Thoracic aorta (tissue), 2 donors: ENCODE measurements around the gene VWA1. TPM values are rescaled to one million over a fixed set of nuclear protein-coding genes. Genes with fewer than 3 reads are reported as not detected.
"Not testable (repeated sequence)": the region's sequence is repeated elsewhere in the genome, so short reads cannot be mapped to it uniquely, and the experiment has no call there.

Experiments
- ATAC-seq: fragments of 150-250 bp; one replicate; pipeline ENCODE4 v1.8.0; 2017; ENCODE audit warnings: low read depth; ENCODE audit not compliant: insufficient number of reproducible peaks, low FRiP score
- DNase-seq: peaks from one replicate; pipeline ENCODE4 v3.0.0-alpha.2; 2020; ENCODE audit warnings: low spot score
- H3K27ac ChIP-seq, 2 donors: fragments of 200-600 bp; sonication (generic); 1 replicate in 1 of 2; 2 replicates in 1 of 2; pipeline ENCODE4 v1.5.1; 2016; ENCODE audit warnings: mild to moderate bottlenecking in 2 of 2, moderate library complexity in 2 of 2
- H3K27me3 ChIP-seq: fragments of 200-600 bp; sonication (generic); replicated peaks from 2 replicates; pipeline ENCODE4 v1.6.0; 2016; ENCODE audit warnings: mild to moderate bottlenecking; ENCODE audit not compliant: insufficient read depth
- H3K36me3 ChIP-seq: fragments of 200-600 bp; sonication (generic); one replicate; pipeline ENCODE4 v1.5.1; 2016
- H3K4me1 ChIP-seq, 2 donors: fragments of 200-600 bp; sonication (generic); 1 replicate in 1 of 2; 2 replicates in 1 of 2; pipeline versions ENCODE4 v1.5.1 to v1.6.0; 2016; ENCODE audit warnings: low read depth in 2 of 2, mild to moderate bottlenecking in 1 of 2; ENCODE audit not compliant: control insufficient read depth in 1 of 2
- H3K4me3 ChIP-seq: fragments of 200-600 bp; sonication (generic); 2 replicates; pipeline ENCODE4 v1.5.1; 2016; ENCODE audit warnings: mild to moderate bottlenecking
- H3K9me3 ChIP-seq: fragments of 200-600 bp; sonication (generic); 2 replicates; pipeline ENCODE4 v1.5.1; 2016
- CTCF ChIP-seq: fragments of 200-600 bp; sonication (generic); IDR thresholded peaks from one replicate; pipeline ENCODE4 v1.5.1; 2019; ENCODE audit warnings: antibody characterized with exemption
- total RNA-seq, 2 donors: library from RNA; depleted of rRNA; stranded (reverse); fragments of >200 nt; gene quantifications; one replicate each; pipeline versions ENCODE4 v1.1.0 to v1.2.3, GENCODE V29; 2016

Gene VWA1
- total RNA-seq, 2 donors from 2014 or later = 21.7 to 23.6 TPM

GRCh38 chr1:1449099-1449739 lies 13.7 kb downstream of the VWA1 start, which contains the start of gene ATAD3C:
TSS of gene ATAD3C (plus strand) at chr1:1449689. CDS start at chr1:1450684, 995 bp downstream.
- no peaks in the 10 kb centered on the region for H3K4me1 ChIP-seq
- no peak for DNase-seq
- no peak for ATAC-seq

GRCh38 chr1:1450616-1451015 lies 15.1 kb downstream of the VWA1 start:
- DNase-seq, ATAC-seq, H3K27ac ChIP-seq, H3K4me3 ChIP-seq, H3K9me3 ChIP-seq, H3K36me3 ChIP-seq, H3K27me3 ChIP-seq, H3K4me1 ChIP-seq: not testable (repeated sequence)

More at GRCh38 chr1:1449099-1449739, 13.7 kb downstream of the VWA1 start, which contains the start of gene ATAD3C:
- Histone ChIP-seq H3K9me3 (no peaks in the 10 kb centered on the region), H3K27ac (no peak within 1 kb of the TSS), H3K36me3 (no peaks in the 10 kb centered on the region), H3K27me3 (no peaks in the 10 kb centered on the region), H3K4me3 (no peak within 1 kb of the TSS)
- no peak for TF ChIP-seq CTCF

DNA sequence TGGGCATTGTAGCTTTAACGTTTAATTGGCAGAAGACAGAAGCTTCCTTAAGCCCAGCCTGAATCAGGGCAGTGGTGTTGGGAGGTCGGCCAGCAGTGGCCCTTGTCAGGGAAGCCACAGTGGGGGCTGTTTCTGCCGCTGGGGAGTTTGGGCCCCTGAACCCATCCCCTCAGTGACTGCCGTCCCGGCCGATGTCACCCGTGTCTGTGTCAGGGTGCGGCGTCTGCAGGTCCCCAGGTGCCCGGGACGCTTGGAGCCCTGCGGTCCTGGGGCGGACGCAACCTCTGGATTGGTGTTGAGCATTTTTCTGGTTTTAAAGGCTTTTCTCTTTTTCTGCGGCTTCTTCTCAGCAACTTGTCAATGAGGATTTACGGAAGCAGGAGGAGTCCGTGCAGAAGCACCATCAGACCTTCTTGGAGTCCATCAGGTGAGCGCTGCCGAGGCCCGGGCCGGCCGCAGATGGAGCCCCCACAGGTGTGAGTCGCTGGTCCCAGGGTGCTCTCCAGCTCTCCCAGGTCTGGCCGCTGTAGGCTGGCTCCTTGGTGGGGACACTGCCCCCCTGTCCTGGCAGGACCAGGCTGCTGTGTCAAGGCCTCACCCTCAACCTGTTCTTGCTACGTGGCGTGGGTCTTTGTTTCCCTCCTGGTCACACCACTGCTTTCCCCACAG lies 16.3 kb downstream of the VWA1 start:
- Histone ChIP-seq H3K4me1 (no peaks in the 10 kb centered on the region), H3K4me3 (no peak overlapping the region), H3K36me3 (no peaks in the 10 kb centered on the region), H3K9me3 (no peaks in the 10 kb centered on the region), H3K27me3 (no peaks in the 10 kb centered on the region), H3K27ac (no peak overlapping the region)
- ATAC-seq = no peak
- TF ChIP-seq CTCF = no peak
- DNase-seq = no peak

DNA sequence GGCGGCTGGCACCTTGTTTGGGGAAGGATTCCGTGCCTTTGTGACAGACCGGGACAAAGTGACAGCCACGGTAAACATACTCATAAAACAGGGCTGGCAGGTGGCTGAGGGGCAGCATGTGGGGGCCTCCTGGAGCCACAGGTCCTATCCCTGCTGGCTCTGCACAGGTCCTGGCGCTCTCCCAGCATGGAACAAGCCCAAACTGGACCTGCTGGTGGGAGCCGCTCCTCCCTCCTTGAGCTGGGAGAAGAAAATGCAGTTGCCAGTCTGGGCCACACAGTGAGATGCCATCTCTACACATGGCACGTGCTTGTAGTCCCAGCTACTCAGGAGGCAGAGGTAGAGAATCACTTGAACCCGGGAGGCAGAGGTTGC lies 16.9 kb downstream of the VWA1 start:
- H3K27ac ChIP-seq, H3K4me1 ChIP-seq, H3K4me3 ChIP-seq, H3K27me3 ChIP-seq, DNase-seq, H3K36me3 ChIP-seq, ATAC-seq, H3K9me3 ChIP-seq: not testable (repeated sequence)

DNA sequence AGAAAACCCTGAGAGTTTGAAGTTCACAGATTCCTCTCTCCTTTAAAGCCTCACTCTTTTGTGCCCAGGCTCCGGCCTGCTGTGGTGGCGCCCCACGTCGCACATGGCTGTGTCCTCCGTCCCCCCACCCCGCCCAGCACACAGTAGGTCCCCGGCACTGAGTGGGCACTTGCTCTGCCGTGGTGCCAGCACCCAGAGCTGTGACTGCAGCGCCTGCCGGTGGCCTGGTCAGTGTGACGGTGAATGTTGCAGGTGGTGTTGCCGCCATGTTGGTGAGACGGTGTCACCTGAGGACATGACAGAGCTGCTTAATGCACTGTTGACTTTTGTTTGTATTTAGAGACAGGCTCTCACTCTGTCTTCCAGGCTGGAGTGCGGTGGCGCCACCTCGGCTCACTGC lies 17.4 kb downstream of the VWA1 start:
- Histone ChIP-seq H3K4me3 (no peak overlapping the region), H3K27ac (no peak overlapping the region), H3K27me3 (no peaks in the 10 kb centered on the region), H3K4me1 (no peaks in the 10 kb centered on the region), H3K36me3 (no peaks in the 10 kb centered on the region), H3K9me3 (no peaks in the 10 kb centered on the region)
- DNase-seq (no peak), ATAC-seq (no peak)
- no peak for TF ChIP-seq CTCF

- not testable (repeated sequence) for ATAC-seq, H3K27me3 ChIP-seq, H3K4me1 ChIP-seq, H3K36me3 ChIP-seq, DNase-seq, H3K4me3 ChIP-seq, H3K9me3 ChIP-seq, H3K27ac ChIP-seq
These were observed 19.0 kb downstream of the VWA1 start for GRCh38 chr1:1454286-1455056.
